ENCODE results near the gene LAMB4.

Gene LAMB4

DNA sequence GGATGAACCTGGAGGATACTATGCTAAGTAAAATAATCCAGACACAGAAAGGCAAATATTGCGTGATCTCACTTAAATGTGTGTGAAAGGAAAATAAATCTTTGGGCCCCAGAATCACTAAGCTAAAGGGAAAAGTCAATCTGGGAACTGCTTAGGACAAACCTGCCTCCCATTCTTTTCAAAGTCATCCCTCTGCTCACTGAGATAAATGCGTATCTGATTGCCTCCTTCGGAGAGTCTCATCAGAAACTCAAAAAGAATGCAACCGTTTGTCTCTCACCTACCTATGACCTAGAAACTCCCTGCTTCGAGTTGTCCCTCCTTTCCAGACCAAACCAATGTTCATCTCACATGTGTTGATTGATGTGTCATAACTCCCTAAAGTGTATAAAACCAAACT, 40.1 kb upstream of the LAMB4 start:
- Histone ChIP-seq H3K79me2 (ENCODE audit: insufficient read depth, low read length) (no peaks in the 10 kb centered on the region), H3K4me1 (ENCODE audit: insufficient read depth, low read length, severe bottlenecking) (no peaks in the 10 kb centered on the region), H3K27ac (ENCODE audit: low read depth, low read length, poor library complexity, severe bottlenecking) (no peak overlapping the region), H3K9me2 (ENCODE audit: low read depth, low read length) (no peaks in the 10 kb centered on the region), H3F3A (ENCODE audit: insufficient read depth, low read length) (no peaks in the 10 kb centered on the region), H3K36me3 (ENCODE audit: insufficient read depth, low read length) (no peaks in the 10 kb centered on the region), H2AFZ (ENCODE audit: low read length) (no peak overlapping the region), H3K27me3 (ENCODE audit: insufficient read depth, low read length) (no peaks in the 10 kb centered on the region), H3K4me3 (ENCODE audit: low read depth, low read length, poor library complexity, severe bottlenecking) (no peak overlapping the region), H3K4me2 (ENCODE audit: low read length) (no peak overlapping the region), H3K9ac (ENCODE audit: low read length) (no peak overlapping the region), H4K20me1 (ENCODE audit: insufficient read depth, low read length) (no peaks in the 10 kb centered on the region), H3K9me3 (ENCODE audit: low read length) (no peaks in the 10 kb centered on the region)
- TF ChIP-seq, protein P1, sequence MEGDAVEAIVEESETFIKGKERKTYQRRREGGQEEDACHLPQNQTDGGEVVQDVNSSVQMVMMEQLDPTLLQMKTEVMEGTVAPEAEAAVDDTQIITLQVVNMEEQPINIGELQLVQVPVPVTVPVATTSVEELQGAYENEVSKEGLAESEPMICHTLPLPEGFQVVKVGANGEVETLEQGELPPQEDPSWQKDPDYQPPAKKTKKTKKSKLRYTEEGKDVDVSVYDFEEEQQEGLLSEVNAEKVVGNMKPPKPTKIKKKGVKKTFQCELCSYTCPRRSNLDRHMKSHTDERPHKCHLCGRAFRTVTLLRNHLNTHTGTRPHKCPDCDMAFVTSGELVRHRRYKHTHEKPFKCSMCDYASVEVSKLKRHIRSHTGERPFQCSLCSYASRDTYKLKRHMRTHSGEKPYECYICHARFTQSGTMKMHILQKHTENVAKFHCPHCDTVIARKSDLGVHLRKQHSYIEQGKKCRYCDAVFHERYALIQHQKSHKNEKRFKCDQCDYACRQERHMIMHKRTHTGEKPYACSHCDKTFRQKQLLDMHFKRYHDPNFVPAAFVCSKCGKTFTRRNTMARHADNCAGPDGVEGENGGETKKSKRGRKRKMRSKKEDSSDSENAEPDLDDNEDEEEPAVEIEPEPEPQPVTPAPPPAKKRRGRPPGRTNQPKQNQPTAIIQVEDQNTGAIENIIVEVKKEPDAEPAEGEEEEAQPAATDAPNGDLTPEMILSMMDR (IDR thresholded peaks at IDR 0.05; ENCODE audit: low read length), result no peak
- TF ChIP-seq EZH2 (IDR thresholded peaks at IDR 0.05; ENCODE audit: borderline replicate concordance, low read length), result no peak

DNA sequence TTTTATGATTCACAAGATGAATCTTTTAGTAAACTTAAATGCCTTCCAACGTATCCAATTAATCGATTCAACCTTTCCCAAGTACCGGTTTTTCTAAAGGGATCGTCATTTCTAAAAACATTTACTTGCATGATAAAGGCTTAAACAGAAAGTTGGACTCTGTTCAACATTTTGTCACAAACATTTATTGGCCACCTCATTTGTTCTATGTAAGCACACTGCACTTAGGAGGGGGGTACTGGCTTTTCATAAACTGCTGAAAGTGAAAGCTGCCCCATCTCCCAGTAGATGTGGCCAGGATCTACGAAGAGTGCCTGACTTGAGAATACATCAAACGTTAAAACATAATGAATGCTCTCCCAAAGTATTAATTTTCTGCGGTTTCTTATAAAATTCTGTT, 37.3 kb upstream of the LAMB4 start:
- no peaks in the 10 kb centered on the region for H3K9me3 ChIP-seq (ENCODE audit: low read length)
- no peaks in the 10 kb centered on the region for H3K79me2 ChIP-seq (ENCODE audit: insufficient read depth, low read length)
- no peaks in the 10 kb centered on the region for H3K4me1 ChIP-seq (ENCODE audit: insufficient read depth, low read length, severe bottlenecking)
- no peak overlapping the region for H3K4me3 ChIP-seq (ENCODE audit: low read depth, low read length, poor library complexity, severe bottlenecking)
- no peaks in the 10 kb centered on the region for H3K36me3 ChIP-seq (ENCODE audit: insufficient read depth, low read length)
- no peaks in the 10 kb centered on the region for H4K20me1 ChIP-seq (ENCODE audit: insufficient read depth, low read length)
- H3K27ac ChIP-seq (ENCODE audit: low read depth, low read length, poor library complexity, severe bottlenecking), result no peak overlapping the region
- H3K27me3 ChIP-seq (ENCODE audit: insufficient read depth, low read length), result no peaks in the 10 kb centered on the region
- H3K9ac ChIP-seq (ENCODE audit: low read length), result no peak overlapping the region
- no peak overlapping the region for H2AFZ ChIP-seq (ENCODE audit: low read length)
- no peaks in the 10 kb centered on the region for H3K9me2 ChIP-seq (ENCODE audit: low read depth, low read length)
- TF ChIP-seq, protein P1 (IDR thresholded peaks at IDR 0.05; ENCODE audit: low read length), result no peak
- no peak for TF ChIP-seq EZH2 (IDR thresholded peaks at IDR 0.05; ENCODE audit: borderline replicate concordance, low read length)
- no peak overlapping the region for H3K4me2 ChIP-seq (ENCODE audit: low read length)
- H3F3A ChIP-seq (ENCODE audit: insufficient read depth, low read length), result no peaks in the 10 kb centered on the region

DNA sequence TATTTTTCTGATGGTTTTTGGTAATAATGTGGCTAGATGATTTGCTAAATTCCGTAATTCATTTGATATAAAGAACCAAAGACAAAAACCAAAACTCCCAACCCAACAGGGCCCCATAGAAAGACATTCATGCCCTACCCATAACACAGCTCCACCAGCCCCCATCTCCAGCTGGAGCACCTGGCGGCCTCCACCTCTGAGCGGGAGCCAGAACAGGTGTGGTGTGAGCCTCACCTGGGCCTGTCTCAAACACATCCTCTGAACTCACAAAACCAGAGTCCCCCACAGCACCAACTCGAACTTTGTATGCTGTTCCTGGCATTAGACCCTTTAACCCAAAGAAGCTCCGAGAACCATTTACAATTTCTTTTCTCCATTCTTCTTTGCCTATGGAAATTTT, 36.5 kb upstream of the LAMB4 start:
- Histone ChIP-seq H3K27me3 (ENCODE audit: insufficient read depth, low read length) (no peaks in the 10 kb centered on the region), H3K27ac (ENCODE audit: low read depth, low read length, poor library complexity, severe bottlenecking) (no peak overlapping the region), H3K36me3 (ENCODE audit: insufficient read depth, low read length) (no peaks in the 10 kb centered on the region), H3K9me3 (ENCODE audit: low read length) (no peaks in the 10 kb centered on the region), H2AFZ (ENCODE audit: low read length) (no peak overlapping the region), H3K4me3 (ENCODE audit: low read depth, low read length, poor library complexity, severe bottlenecking) (no peak overlapping the region), H3K79me2 (ENCODE audit: insufficient read depth, low read length) (no peaks in the 10 kb centered on the region), H3K9ac (ENCODE audit: low read length) (no peak overlapping the region), H4K20me1 (ENCODE audit: insufficient read depth, low read length) (no peaks in the 10 kb centered on the region), H3F3A (ENCODE audit: insufficient read depth, low read length) (no peaks in the 10 kb centered on the region), H3K4me1 (ENCODE audit: insufficient read depth, low read length, severe bottlenecking) (no peaks in the 10 kb centered on the region), H3K4me2 (ENCODE audit: low read length) (no peak overlapping the region), H3K9me2 (ENCODE audit: low read depth, low read length) (no peaks in the 10 kb centered on the region)
- no peak for TF ChIP-seq EZH2 (IDR thresholded peaks at IDR 0.05; ENCODE audit: borderline replicate concordance, low read length)
- TF ChIP-seq, protein P1 (IDR thresholded peaks at IDR 0.05; ENCODE audit: low read length), result no peak

Measured in OCI-LY1 (cell line).